Stimulated activated naive CD4-positive, alpha-beta T cell treated with Interleukin-2 at 50 U/mL for 16 hours (primary cell): Measurements from ENCODE around the gene DHX35.

Experiments used
- DNase-seq: peaks from one replicate; lab custom pipeline; 2025; lab: John Stamatoyannopoulos, UW

The DHX35 gene

DNA sequence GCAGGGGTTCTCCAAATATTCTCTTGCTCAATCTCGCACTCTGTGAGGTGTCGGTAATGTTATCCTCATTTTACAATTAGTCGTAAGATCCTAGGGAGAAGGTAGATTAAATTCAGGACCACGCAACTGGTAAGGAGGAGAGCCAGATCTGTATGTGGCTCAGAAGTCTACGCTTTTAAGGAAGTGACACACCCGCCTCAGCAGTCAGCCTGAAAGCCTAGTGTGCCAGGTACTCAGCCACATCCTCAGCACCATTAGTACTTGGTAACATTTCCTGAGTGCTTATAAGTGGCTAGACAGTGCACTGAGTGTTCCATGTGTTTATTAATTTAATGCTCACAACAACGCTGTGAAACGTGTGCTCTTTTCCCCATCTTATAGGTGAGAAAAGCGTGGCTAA, 63.7 kb downstream of the DHX35 start:
- no peak for DNase-seq

DNA sequence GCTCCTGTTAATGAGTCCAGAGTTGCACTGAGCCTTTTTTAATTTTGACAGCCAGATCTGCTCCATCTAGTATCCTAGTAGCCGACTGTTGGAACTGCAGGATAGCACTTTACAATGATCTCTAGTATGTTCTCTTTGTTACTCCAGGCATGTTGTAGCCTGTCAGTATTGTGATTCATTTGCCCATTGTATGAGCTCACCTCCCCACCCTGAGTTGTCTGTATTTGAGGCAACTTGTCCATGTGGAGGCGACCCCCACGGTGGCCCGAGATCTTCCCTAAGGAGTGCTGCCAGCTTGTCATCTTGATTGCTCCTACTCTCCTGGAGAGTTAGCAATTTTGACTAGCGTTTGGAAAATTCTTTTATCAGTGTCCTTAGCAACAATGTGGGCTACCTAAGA, 67.2 kb downstream of the DHX35 start:
- no peak for DNase-seq

DNA sequence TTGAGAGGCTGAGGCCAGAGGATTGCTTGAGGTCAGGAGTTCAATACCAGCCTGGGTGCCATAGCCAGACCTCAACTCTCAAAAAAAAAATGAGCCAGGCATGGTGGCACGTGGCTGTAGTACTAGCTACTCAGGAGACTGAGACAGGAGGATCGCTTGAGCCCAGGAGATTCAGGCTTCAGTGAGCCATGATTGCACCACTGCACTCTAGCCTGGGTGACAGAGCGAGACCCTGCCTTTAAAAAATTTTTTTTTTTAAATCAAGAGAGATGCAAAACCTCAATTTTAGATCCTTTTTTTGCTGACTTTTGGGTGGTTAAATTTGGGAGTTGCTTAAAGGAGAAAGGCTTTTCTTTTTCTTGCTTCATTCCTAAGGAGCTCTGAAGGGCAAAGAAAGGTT, 70.9 kb downstream of the DHX35 start:
- no peak for DNase-seq

DNA sequence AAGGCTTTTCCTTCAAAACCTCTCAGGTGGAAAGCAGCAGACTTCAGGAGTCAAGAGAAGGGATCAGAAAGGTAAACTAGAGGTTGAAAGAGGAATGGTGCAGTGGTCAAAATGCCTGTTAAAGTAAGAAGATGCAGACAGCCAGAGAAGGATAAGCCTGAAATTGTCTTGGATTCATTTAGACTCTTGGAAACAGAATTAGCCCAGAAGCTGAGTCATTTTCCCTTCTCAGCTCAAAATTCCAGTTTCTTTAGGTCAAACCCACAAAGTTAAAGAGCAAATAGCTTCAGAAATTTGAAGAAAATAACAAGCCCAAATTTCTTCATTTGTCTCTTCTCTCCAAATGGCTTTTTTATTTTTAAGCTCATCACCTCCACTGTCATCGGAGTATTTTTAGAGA, 73.9 kb downstream of the DHX35 start:
- no peak for DNase-seq

DNA sequence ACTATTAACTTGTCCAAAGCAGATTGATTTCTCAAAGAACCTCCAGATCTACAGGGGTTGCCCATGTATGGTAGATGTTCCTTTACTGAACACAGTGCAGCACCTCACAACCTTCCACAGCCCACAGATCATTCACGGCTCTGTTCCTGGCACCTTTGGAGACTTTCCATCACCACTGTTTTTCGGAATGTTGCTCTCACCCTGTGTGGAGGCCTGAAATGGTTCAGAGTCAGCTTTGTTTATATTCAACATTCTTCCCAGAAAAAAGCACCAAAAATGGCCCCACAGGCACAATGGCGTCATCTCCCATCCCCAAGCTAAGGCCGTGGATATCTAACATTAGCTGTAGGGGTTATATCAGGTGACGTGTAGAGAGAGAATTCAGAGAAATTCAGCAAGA, 74.7 kb downstream of the DHX35 start:
- DNase-seq: no peak

DNA sequence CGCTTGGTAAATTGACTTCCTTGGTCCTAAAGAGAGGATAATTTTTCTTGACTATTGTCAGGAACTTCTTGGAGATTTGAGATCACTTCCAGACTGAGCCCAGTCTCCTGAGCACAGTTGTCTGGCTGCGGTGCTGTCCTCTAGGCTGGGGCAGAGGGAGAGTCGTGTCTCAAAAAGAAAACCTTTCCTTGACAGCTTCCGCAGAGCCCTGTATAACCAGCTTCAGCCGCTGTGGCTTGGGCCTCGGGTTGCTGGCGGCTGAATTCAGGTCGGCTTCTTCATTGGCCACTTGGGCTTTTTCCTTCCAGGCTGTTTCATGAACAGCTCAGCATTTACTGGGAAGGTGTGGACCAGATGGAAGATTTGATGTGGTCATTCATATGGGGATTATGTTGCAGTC, 75.9 kb downstream of the DHX35 start:
- no peak for DNase-seq

DNA sequence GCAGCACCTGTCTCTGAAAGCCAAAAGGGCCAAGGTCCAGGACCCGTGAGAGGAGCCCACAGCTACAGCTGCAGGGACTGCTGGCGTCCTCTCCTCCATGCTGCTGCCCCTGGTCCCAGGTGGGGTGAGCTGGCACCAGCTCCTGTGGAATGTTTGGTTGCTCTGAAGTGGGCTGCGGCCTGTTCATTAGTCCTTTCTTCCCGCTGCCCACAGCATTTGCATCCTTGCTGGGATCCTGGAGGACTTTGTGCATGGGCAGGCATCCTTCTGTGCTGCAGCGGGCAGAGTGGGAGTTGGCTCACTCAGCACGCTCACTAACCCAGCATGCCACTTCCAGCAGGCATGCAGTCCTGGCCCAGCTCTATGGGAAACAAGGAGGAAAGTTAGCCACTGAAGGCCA, 76.4 kb downstream of the DHX35 start:
- no peak for DNase-seq

DNA sequence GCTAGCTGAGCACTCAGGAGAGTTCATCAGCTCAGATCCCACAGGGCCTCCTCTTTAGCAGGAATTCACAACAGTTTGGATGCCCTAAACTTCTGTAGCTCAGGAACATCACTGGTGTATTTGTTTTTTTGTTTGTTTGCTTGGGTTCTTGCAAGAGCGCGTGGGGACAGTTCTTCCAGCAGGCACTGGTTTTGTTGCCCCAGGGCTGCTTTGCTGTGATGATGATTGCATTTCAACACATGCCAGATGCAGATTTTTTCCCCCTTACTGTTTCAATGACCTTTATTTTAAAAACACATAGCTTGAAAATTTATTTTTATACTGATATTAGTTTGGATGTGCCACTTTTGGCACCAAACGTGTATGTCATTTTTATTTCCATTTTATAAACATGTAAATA, 77.1 kb downstream of the DHX35 start:
- no peak for DNase-seq

DNA sequence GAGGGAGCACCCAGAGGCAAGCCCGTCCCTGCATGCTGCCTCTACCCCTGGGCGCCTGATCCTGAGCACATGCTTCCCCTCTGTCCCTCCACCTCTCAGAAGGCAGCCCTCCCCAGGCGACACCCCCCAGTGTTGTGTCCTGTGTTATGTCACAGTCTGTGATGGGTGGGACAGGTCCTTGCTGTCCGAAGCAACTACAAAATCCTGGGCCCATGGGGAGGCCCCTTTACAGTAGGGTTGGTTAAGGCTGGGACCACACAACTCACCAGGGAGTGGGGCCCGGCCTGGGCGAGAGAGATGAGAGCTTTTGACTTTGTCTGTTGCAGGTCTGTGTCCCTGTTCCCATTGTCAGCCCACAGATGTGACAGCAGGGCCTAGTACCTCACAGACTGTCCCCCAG, 78.0 kb downstream of the DHX35 start:
- no peak for DNase-seq

DNA sequence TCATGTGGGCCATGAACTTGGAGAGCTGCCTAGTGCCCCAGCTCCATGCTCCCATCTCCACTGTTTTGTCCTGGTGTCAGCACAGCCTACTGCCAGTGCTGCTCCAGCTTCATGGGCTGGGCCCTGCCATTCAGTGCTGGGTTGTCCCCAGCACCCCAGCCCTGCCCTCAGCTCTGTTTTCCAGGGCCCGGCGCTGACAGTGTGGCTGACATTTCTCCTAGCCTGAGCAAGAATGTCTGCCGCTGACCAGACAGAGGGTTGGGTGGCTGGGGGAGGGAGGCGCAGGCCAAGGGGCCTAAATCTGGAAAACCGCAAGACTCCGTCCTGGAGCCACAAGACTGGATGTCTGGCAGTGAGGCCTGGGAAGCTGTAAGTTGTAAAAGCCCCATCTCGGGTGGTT, 78.9 kb downstream of the DHX35 start:
- no peak for DNase-seq

DNA sequence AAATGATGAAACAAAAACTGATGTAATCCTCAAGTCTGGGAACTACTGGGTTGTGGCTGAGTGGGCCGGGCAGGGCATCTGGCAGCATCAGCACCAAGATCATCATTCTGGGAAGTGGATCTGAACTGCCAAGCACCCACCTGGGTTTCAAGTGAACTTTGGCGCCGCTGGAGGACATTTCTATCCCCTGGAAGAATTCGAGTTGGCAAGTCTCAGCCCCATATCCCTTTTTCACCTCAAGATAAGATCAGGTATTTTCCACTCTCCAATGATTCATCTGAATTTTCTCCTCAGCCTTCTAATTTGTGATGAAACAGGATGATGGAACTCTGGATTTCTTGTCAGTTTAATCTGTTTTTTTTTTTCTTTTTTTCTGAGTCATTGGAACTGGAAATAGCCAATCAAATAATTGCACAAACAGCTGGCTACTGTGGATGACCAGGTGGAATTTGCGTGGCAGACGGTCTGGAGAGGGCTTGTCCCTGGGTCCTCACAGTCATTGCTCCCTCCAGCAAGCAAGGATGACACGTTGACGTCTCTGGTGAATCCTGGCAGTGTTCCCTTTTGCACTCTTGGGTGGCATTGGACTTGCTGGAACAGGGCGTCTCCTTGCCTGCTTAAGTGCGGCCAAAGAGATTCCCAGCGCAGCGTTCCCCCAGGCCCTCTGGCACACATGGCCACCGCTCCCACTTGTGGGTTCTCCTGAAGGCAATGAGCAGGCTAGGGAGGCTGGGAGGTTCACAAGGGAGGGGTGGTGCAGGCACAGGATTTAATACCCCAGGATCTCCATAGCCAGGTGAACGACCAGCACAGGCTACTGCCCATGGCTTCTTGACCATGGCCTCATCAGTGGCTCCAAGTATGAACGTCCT, 80.4 kb downstream of the DHX35 start:
- no peak for DNase-seq

DNA sequence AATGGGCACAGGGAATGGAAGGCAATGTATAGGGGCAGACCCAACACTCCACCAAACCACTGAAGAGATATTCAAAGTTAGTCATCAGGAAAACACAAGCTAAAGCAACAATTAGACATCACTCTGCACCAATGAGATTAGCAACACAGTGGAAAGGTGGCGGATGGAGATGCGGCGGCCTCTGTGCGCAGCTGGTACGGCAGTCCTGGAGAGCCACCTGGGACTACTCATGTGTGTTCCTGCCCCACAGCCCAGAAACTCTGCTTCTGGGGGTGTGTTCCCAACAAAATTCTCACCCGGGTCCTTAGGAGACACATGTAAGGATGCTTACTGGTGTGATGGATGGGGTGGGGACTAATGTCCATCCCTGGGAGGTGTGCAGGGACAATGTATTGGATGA, 82.4 kb downstream of the DHX35 start:
- DNase-seq: no peak

DNA sequence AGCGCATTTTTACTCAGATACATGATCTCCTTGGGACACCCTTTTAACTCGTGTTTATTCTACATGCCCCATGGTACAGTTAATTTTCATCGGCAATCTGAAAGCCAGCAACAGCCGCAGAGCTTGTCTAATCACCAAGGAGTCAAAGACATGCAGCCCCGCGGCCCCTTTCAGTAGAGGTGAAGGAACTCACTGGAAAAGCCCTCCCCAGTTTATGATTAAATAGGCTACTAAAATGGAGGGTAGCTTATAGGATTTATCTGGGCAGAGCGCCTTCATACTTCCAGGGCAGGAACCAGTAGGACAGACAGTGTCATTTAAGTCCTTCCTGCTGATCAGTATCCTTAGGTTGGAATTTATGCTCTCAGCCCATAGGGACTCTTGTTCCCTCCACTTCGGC, 83.5 kb downstream of the DHX35 start:
- no peak for DNase-seq

DNA sequence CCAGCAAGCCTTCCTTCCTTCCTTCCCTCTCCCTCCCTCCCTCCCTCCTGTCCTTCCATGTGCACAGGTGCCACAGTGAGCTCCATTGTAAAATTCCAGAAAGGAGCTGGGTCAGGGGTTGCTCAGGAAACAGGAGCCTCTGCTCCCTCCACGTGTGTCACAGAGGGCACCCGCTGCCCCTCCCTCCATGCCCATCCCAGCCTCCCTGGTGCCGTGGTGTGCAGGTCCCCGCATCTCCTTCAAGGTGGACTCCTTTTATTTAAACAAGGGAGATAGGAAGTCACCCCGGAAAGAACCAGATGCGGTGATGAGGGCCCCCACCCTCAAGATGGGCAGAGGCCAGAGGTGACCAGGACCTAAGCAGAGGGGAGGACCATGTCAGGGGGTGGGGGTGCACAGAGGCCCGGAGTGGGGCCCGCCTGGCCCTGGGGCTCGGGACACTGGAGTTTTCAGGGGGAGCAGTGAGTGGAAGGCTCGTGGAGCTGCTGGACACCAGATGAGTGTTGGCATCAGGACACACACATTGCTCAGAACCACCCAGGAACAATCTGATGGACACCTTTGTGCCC, 85.4 kb downstream of the DHX35 start:
- DNase-seq: no peak

DNA sequence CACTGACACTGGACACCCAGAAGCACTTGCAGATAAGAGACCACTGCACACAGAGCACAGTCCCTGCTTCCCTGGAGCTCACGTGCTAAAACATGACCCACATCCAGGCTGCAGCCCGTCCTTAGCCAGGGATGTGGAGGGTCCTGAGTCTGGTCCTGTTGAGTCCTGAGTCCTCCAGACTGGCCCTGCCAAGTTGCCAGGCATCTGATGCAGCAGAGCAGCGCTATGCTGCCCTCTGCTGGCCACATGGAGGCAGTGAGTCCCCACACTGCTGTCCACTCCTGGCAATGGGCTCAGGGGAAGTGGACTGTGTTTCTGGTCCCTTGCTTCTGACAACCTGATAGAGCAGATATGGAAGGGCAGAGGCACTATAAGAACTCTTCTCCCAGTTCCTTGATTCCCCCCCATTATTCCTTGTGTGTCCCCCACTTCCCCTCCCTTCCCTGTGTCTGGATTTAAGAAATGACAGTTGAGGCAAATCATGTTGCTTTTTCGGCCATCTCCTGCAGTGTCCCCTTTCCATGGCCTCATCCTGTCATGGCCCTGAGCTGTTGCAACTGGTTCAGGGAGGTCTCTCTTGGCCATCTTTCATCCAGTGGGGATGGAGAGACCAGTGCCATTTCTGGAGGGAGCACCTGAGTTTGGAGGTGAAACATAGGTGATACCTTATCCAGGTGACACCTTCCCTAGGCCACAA, 86.0 kb downstream of the DHX35 start:
- DNase-seq: peak; percentile 54

DNA sequence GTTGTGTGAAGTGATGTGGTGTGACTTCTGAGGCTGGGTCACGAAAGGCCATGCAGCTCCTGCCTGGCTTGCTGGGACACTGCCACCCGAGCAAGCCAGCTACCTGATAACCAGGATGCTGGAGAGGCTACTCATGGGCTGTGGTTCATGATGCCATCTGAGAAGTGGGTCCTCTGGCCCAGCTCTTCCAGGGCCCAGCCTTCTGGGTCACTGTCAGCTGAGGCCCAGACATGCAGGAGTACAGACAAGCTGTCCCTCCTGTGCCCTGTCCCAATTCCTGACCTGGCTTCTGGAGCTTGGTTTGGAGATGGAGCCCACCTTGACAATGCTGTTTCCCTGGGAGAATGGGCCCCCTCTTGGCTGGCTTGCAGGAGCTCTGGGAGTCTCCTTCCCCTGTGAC, 87.0 kb downstream of the DHX35 start:
- no peak for DNase-seq

DNA sequence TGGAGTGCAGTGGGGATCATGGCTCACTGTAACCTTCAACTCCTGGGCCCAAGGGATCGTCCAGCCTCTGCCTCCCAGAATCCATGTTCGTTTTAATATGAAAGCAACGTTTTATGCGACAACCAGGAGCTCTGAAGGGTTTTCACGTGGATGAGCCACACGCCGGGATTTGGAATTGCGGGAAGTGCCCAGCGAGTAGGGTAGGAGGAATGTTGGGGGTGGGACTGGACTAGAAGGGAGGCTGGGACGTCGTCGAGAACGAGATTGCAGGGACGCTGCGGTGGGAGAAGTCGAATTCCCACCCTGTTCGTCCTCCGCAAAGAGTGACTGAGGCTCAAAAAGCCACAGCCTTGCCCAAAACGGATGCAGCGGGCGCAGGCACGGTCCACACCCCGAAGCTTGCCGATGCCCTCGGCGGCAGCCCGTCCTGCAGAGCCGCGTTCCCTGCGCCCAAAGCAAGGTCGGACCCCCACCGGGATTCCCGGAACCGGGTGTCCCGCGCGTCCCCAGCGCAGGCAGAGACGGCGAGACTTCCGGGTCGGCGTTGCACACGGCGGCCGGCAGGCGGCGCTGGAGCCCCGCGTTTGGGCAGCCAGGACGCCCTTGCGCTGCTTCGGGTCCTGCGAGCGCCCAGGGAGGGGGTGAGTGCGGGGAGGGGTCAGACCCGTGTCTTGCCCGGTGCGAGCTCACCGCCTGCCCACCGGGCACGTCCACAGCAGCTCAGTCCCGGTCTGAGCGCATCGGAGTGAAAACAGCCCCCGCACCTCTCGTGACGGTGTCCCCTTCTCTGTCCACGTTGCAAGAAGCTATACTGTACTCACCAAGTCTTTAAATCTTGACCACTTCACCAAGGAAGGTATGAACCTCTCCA, 87.8 kb downstream of the DHX35 start:
- peak; percentile 67 for DNase-seq

DNA sequence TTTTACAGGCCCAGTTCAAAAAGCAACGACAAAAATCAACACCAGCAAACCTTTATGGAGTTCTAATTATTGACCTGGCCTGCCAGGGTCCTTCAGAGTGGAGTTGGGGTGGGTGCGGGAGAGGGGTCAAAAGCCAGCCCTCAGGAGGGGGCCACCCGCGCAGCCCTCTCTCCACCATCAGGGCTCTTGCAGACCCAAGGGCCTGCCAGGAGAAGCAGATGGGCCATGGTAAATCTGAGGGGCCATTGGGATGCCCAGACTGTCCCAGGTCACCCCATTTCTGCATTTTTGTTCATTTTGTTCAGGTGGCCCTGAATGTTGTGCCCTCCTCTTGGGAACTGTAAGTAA, 88.4 kb downstream of the DHX35 start:
- DNase-seq: no peak

DNA sequence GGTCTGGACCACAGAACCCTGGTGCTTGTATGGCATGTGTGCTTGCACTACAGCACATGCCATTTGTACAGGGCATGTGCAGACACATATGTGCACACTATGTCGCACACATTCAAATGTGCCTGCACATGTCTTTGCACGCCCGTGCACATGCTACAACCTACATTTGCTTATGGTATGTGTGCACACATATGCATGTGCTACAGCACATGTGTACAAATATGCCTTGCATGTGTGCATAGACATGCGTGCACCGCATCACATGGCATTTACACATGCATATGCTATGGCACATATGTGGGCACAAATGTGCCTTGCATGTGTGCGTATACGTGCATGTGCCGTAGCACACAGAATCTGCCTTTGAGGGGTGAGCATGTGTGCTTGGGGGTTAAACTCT, 90.5 kb downstream of the DHX35 start:
- no peak for DNase-seq

DNA sequence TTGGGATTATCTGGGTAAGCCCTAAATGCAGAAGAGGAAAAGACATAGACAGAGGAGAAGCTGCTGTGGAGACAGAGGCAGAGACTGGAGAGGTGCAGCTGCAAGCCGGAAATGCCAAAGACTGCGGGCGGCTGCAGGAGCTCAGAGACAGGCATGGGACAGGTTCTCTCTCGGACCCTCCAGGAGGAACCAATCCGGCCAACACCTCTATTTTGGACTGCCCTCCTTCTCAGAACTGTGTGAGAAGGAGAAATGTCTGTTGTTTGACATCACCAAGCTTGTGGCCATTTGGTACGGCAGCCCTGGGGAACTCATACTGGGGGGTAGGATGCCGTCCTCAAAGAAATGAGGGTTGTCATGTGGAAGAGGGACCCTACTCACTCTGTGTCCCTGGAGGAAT, 95.0 kb downstream of the DHX35 start:
- DNase-seq: no peak

DNA sequence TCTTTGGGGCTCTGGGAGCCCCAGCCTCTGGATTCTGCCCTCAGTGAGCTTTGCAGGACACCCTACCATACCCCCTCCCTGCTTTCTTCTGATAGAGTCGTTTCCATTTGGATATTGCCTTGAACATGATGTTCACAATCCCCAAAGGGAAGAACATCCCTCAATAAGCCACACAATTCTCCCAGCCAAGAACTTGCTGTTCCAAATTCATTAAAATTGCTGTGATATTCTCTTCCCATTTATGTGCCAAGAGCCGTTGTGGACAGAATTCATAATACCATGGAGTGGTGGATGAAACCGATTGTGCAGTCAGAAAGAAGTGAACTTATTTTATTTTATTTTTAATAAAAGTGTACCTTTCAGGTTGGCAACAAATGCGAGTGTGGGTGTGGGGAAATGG, 95.8 kb downstream of the DHX35 start:
- DNase-seq: no peak

DNA sequence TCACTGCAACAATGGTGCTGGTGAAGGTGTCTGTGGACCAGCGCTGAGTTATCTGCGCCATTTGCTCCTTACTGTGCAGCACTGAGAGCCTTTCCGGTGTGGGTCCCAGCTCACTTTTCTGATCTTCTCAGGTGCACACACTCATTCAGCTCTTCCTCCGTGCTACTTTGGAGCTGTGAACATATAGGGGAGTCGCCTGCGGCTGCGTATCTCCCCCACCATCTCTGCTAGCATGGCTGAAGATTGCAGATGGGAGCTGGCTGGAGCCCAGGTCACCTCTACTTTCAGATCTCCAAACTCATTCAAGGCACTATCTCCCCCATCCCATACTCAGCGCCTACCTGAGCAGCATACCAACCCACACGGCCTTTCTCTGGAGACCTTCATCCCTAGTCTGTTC, 96.9 kb downstream of the DHX35 start:
- no peak for DNase-seq
